ENCODE measurements around the gene COL8A2. TPM values are rescaled to one million over a fixed set of nuclear protein-coding genes. Genes with fewer than 3 reads are reported as not detected.

The COL8A2 gene
- total RNA-seq, 1 experiment from 2014 or later = 1.2 TPM

DNA sequence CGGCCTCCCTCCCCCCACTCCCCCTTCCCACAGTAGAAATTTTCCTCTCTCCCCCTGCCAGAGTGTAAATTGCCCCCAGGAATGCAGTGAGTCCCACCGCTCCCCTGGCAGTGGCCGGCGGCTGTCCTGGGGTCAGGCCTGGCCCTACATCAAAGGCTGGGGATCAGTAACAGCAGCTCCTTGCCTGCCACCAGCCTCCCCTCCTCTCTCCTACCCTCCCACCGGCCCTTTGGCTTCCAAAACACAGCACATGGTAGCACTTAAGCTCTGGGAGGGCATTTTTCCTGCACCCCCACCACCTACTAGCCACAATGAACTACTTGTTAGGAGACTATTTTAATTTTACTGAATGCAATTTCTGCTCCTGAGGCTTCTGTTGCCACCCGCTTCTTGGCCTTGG, 9.0 kb upstream of the COL8A2 start:
- Histone ChIP-seq H3K9me3 (ENCODE audit: control insufficient read depth, insufficient read depth, low read depth, low read length) (no peaks in the 10 kb centered on the region), H3K27me3 (ENCODE audit: control insufficient read depth, insufficient read depth, low read length) (no peaks in the 10 kb centered on the region), H3K4me1 (ENCODE audit: control insufficient read depth, insufficient read depth, low read length) (peaks cover 3% of the 10 kb centered on the region; the same call in 1 of the 2 replicates), H3K36me3 (ENCODE audit: control insufficient read depth, insufficient read depth, low read length) (peaks cover 15% of the 10 kb centered on the region), H3K27ac (ENCODE audit: low read length) (no peak overlapping the region), H3K4me3 (ENCODE audit: low read depth in 2 of 2, low read length in 2 of 2) (no peak overlapping the region)
- in situ Hi-C loops (cut with HindIII; ENCODE audit: low pct_unique_long_range_greater_than_20kb, low sequenced_read_pairs) = no loop called here
- TF ChIP-seq SIN3A (IDR thresholded peaks at IDR 0.05; ENCODE audit: borderline replicate concordance, insufficient read depth, low read depth, low read length) = no peak
- TF ChIP-seq CTCF (IDR thresholded peaks at IDR 0.05) = no peak
- no peak for TF ChIP-seq TCF7L2 (IDR thresholded peaks at IDR 0.05; ENCODE audit: low read depth, low read length)
- TF ChIP-seq POLR2AphosphoS5 (IDR thresholded peaks at IDR 0.05; ENCODE audit: low read depth, low read length) = no peak
- TF ChIP-seq, protein P1, sequence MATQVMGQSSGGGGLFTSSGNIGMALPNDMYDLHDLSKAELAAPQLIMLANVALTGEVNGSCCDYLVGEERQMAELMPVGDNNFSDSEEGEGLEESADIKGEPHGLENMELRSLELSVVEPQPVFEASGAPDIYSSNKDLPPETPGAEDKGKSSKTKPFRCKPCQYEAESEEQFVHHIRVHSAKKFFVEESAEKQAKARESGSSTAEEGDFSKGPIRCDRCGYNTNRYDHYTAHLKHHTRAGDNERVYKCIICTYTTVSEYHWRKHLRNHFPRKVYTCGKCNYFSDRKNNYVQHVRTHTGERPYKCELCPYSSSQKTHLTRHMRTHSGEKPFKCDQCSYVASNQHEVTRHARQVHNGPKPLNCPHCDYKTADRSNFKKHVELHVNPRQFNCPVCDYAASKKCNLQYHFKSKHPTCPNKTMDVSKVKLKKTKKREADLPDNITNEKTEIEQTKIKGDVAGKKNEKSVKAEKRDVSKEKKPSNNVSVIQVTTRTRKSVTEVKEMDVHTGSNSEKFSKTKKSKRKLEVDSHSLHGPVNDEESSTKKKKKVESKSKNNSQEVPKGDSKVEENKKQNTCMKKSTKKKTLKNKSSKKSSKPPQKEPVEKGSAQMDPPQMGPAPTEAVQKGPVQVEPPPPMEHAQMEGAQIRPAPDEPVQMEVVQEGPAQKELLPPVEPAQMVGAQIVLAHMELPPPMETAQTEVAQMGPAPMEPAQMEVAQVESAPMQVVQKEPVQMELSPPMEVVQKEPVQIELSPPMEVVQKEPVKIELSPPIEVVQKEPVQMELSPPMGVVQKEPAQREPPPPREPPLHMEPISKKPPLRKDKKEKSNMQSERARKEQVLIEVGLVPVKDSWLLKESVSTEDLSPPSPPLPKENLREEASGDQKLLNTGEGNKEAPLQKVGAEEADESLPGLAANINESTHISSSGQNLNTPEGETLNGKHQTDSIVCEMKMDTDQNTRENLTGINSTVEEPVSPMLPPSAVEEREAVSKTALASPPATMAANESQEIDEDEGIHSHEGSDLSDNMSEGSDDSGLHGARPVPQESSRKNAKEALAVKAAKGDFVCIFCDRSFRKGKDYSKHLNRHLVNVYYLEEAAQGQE (IDR thresholded peaks at IDR 0.05; ENCODE audit: insufficient read depth in 1 of 2, low read depth in 2 of 2, low read length in 1 of 2) = no peak
- DNase-seq (ENCODE audit: low read depth, low spot score) (no peak), ATAC-seq (no peak)
- no TSS peak for BruUV-seq (replicated peaks)
- CTCF ChIA-PET = interaction anchor here (0.6 to 1.5 kb wide), 4 partner anchors 24 to 54 kb away, joined by 3 to 8 read pairs (median 4); no protein-coding TSS in a partner anchor
- POLR2A ChIA-PET = interaction anchor here (0.6 kb wide), 1 partner anchor 21 kb away, joined by 3 read pairs; no protein-coding TSS in a partner anchor
- intact Hi-C loops (cut with micrococcal nuclease; ENCODE audit: unreplicated experiment) = loop anchor here (1.0 kb wide), 1 partner anchor 34 kb away; no protein-coding TSS in a partner anchor

- Histone ChIP-seq H3K4me1 (ENCODE audit: control insufficient read depth, insufficient read depth, low read length) (peaks cover 3% of the 10 kb centered on the region; the same call in 1 of the 2 replicates), H3K9me3 (ENCODE audit: control insufficient read depth, insufficient read depth, low read depth, low read length) (no peaks in the 10 kb centered on the region), H3K27ac (ENCODE audit: low read length) (no peak overlapping the region), H3K4me3 (ENCODE audit: low read depth in 2 of 2, low read length in 2 of 2) (no peak overlapping the region), H3K27me3 (ENCODE audit: control insufficient read depth, insufficient read depth, low read length) (no peaks in the 10 kb centered on the region), H3K36me3 (ENCODE audit: control insufficient read depth, insufficient read depth, low read length) (peaks cover 15% of the 10 kb centered on the region)
- in situ Hi-C loops (cut with HindIII; ENCODE audit: low pct_unique_long_range_greater_than_20kb, low sequenced_read_pairs) = no loop called here
- intact Hi-C loops (cut with micrococcal nuclease; ENCODE audit: unreplicated experiment) = no loop called here
- ChIA-PET POLR2A (interaction anchor here (0.6 kb wide), 1 partner anchor 20 kb away, joined by 3 read pairs; no protein-coding TSS in a partner anchor), CTCF (interaction anchor here (0.6 kb wide), 2 partner anchors 29 to 94 kb away, joined by 3 to 4 read pairs; no protein-coding TSS in a partner anchor)
- no peak for DNase-seq (ENCODE audit: low read depth, low spot score)
- TF ChIP-seq SIN3A (IDR thresholded peaks at IDR 0.05; ENCODE audit: borderline replicate concordance, insufficient read depth, low read depth, low read length) (no peak), POLR2AphosphoS5 (IDR thresholded peaks at IDR 0.05; ENCODE audit: low read depth, low read length) (no peak), TCF7L2 (IDR thresholded peaks at IDR 0.05; ENCODE audit: low read depth, low read length) (no peak), CTCF (IDR thresholded peaks at IDR 0.05) (no peak)
- TF ChIP-seq, protein P1 (IDR thresholded peaks at IDR 0.05; ENCODE audit: insufficient read depth in 1 of 2, low read depth in 2 of 2, low read length in 1 of 2) = no peak
- peak; percentile 39 for ATAC-seq
- BruUV-seq (replicated peaks) = no TSS peak
Measured at GRCh38 chr1:36133484-36133883, 8.5 kb upstream of the COL8A2 start.

All from Panc1 (cell line).